Upper lobe of left lung (tissue), 6 donors: ENCODE results near the gene RMND5A. TPM values are rescaled to one million over a fixed set of nuclear protein-coding genes. Genes with fewer than 3 reads are reported as not detected.
"Not testable (repeated sequence)": the region's sequence is repeated elsewhere in the genome, so short reads cannot be mapped to it uniquely, and the experiment has no call there.

Source experiments
- ATAC-seq, 2 donors: fragments of 200-7000 bp; cut with Tn5 transposase; one replicate each; pipeline ENCODE4 v1.9.1; 2022; ENCODE audit warnings: mild to moderate bottlenecking in 2 of 2, moderate library complexity in 2 of 2; ENCODE audit not compliant: low FRiP score in 2 of 2
- DNase-seq, 2 donors: peaks; one replicate each; pipeline ENCODE4 v3.0.0-alpha.2; 2019 to 2020
- H3K27ac ChIP-seq, 4 donors: fragments of 200-600 bp; sonication (generic); one replicate each; pipeline ENCODE4 v1.5.1; 2016 to 2019
- H3K27me3 ChIP-seq, 4 donors: fragments of 200-600 bp; sonication (generic); one replicate each; pipeline ENCODE4 v1.5.1; 2017 to 2019
- H3K36me3 ChIP-seq, 4 donors: fragments of 200-600 bp; sonication (generic); one replicate each; pipeline ENCODE4 v1.5.1; 2016 to 2019
- H3K4me1 ChIP-seq, 4 donors: fragments of 200-600 bp; sonication (generic); one replicate each; pipeline ENCODE4 v1.5.1; 2018 to 2019
- H3K4me3 ChIP-seq, 4 donors: fragments of 200-600 bp; sonication (generic); one replicate each; pipeline ENCODE4 v1.5.1; 2017 to 2019; ENCODE audit warnings: mild to moderate bottlenecking in 2 of 4, moderate library complexity in 1 of 4
- H3K9me3 ChIP-seq, 4 donors: fragments of 200-600 bp; sonication (generic); one replicate each; pipeline ENCODE4 v1.5.1; 2018 to 2019
- CTCF ChIP-seq, 6 experiments: fragments of 450-650 bp in 4 of 6; fragments of 200-600 bp in 2 of 6; sonication (generic) in 2 of 6; IDR thresholded peaks; one replicate each; pipeline ENCODE4 v1.5.1; 2016 to 2019; ENCODE audit warnings: antibody characterized with exemption in 6 of 6
- EP300 ChIP-seq, 4 donors: sonication (generic); formaldehyde crosslinking; IDR thresholded peaks; one replicate each; pipeline ENCODE4 v1.5.1; 2017; ENCODE audit warnings: antibody characterized with exemption in 4 of 4, control low read depth in 2 of 4
- POLR2A ChIP-seq, 4 donors: fragments of 450-650 bp; IDR thresholded peaks; one replicate each; pipeline ENCODE4 v1.5.1; 2016 to 2017; ENCODE audit warnings: antibody characterized with exemption in 4 of 4, mild to moderate bottlenecking in 2 of 4
- POLR2AphosphoS5 ChIP-seq, 2 donors: sonication (generic); formaldehyde crosslinking; IDR thresholded peaks; one replicate each; pipeline ENCODE4 v1.5.1; 2017; ENCODE audit warnings: antibody characterized with exemption in 2 of 2
- WGBS, 2 donors: methylation state at CpG; one replicate each; pipeline ENCODE4 v1.1.5; 2017 to 2018; 5-methylcytosine and 5-hydroxymethylcytosine counted together
- total RNA-seq, 6 donors: library from RNA; depleted of rRNA in 4 of 6; stranded (reverse); fragments of >200 nt in 4 of 6; gene quantifications; one replicate each; pipeline versions ENCODE4 v1.1.0 to v1.2.1, GENCODE V29; 2016 to 2021
- donor health status: DM: no; HTN: no; CAD: no; lungs with moderate emphysema.
- donor health status: DM: no; HTN: yes; CAD: no; lungs with severe emphysema.

The RMND5A gene
- total RNA-seq, result 10 to 100 TPM; 19.9 to 55.3 (median 26.5) TPM

GRCh38 chr2:86719637-86720539 is at the start of gene RMND5A:
Gene RMND5A (plus strand): TSS chr2:86720291. CDS start chr2:86720668, 377 bp downstream.
- H3K4me3 ChIP-seq, result peak within 1 kb of the TSS; percentile 70 to 75 (median 72)
- not testable (repeated sequence) for H3K9me3 ChIP-seq, H3K36me3 ChIP-seq, H3K4me1 ChIP-seq, H3K27me3 ChIP-seq
- TF ChIP-seq POLR2A (IDR thresholded peaks at IDR 0.05) (peak in 3 of 4 donors; percentile 54 to 90 (median 79)), POLR2AphosphoS5 (IDR thresholded peaks at IDR 0.05) (peak; percentile 68 to 84), CTCF (IDR thresholded peaks at IDR 0.05) (peak in 1 of 6 experiments; percentile 14)
- WGBS, 2 donors, result 0% methylated on average over 16 to 25 of the region's 95 CpGs
- H3K27ac ChIP-seq, result peak within 1 kb of the TSS; percentile 90 to 94 (median 92)
- ATAC-seq (peak; percentile 97 to 99), DNase-seq (peak; percentile 91 to 97)

- ATAC-seq (peak in 1 of 2 donors; percentile 61), DNase-seq (no peak)
- Histone ChIP-seq H3K36me3 (no peaks in the 10 kb centered on the region), H3K9me3 (no peaks in the 10 kb centered on the region), H3K27me3 (no peaks in the 10 kb centered on the region), H3K27ac (peak overlapping the region in 2 of 4 donors; percentile 30 to 48), H3K4me3 (no peak overlapping the region), H3K4me1 (peaks cover 5 to 13% (median 9%) of the 10 kb centered on the region in 4 donors)
- WGBS, 2 donors, result 41 to 51% methylated on average over 5 of the region's 5 CpGs
- TF ChIP-seq POLR2AphosphoS5 (IDR thresholded peaks at IDR 0.05), result no peak
These were observed 48.6 kb upstream of the RMND5A start for GRCh38 chr2:86671337-86671981.

- Histone ChIP-seq H3K27ac (peak overlapping the region in 1 of 4 donors; percentile 48), H3K4me3 (no peak overlapping the region), H3K27me3 (no peaks in the 10 kb centered on the region), H3K4me1 (peaks cover 5 to 13% (median 9%) of the 10 kb centered on the region in 4 donors), H3K36me3 (no peaks in the 10 kb centered on the region), H3K9me3 (no peaks in the 10 kb centered on the region)
- ATAC-seq (no peak), DNase-seq (peak in 1 of 2 donors; percentile 39)
- TF ChIP-seq CTCF (IDR thresholded peaks at IDR 0.05) (no peak), POLR2A (IDR thresholded peaks at IDR 0.05) (no peak), POLR2AphosphoS5 (IDR thresholded peaks at IDR 0.05) (no peak), EP300 (IDR thresholded peaks at IDR 0.05) (no peak)
- WGBS, 2 donors, result 74 to 86% methylated on average over 3 of the region's 3 CpGs
These were observed 48.0 kb upstream of the RMND5A start for GRCh38 chr2:86672027-86672545.

GRCh38 chr2:86673011-86673410 is 47.1 kb upstream of the RMND5A start:
- 87 to 90% methylated on average over 1 of the region's 1 CpG for WGBS, 2 donors
- H3K4me3 ChIP-seq, result no peak overlapping the region
- no peak for DNase-seq
- H3K27me3 ChIP-seq, result no peaks in the 10 kb centered on the region
- no peaks in the 10 kb centered on the region for H3K9me3 ChIP-seq
- no peaks in the 10 kb centered on the region for H3K36me3 ChIP-seq
- ATAC-seq, result no peak
- TF ChIP-seq EP300 (IDR thresholded peaks at IDR 0.05), result no peak
- no peak for TF ChIP-seq POLR2AphosphoS5 (IDR thresholded peaks at IDR 0.05)
- TF ChIP-seq POLR2A (IDR thresholded peaks at IDR 0.05), result no peak
- TF ChIP-seq CTCF (IDR thresholded peaks at IDR 0.05), result no peak
- H3K4me1 ChIP-seq, result peaks cover 5 to 13% (median 9%) of the 10 kb centered on the region in 4 donors
- H3K27ac ChIP-seq, result no peak overlapping the region
